Peyer's patch (tissue), 4 donors: ENCODE measurements around the gene NFIX.

Experiments used
- CTCF ChIP-seq, 6 experiments: fragments of 450-650 bp in 4 of 6; fragments of 200-600 bp in 2 of 6; sonication (generic) in 1 of 6; IDR thresholded peaks; one replicate each; pipeline ENCODE4 v1.5.1; 2017 to 2019; ENCODE audit warnings: antibody characterized with exemption in 6 of 6, mild to moderate bottlenecking in 3 of 6, moderate library complexity in 1 of 6
- POLR2A ChIP-seq, 2 donors: fragments of 450-650 bp; IDR thresholded peaks; one replicate each; pipeline ENCODE4 v1.5.1; 2017; ENCODE audit warnings: antibody characterized with exemption in 2 of 2, mild to moderate bottlenecking in 2 of 2, moderate library complexity in 2 of 2

- TF ChIP-seq CTCF (IDR thresholded peaks at IDR 0.05) (no peak), POLR2A (IDR thresholded peaks at IDR 0.05) (no peak)
Observed at GRCh38 chr19:12970070-12970820, 25.0 kb upstream of the NFIX start.
